IPS DF 4.7 (cell line): Measurements from ENCODE around the gene CDH3.
"Not testable (repeated sequence)": the region's sequence is repeated elsewhere in the genome, so short reads cannot be mapped to it uniquely, and the experiment has no call there.

ENCODE experiments used
- DNase-seq: peaks from one replicate; pipeline ENCODE4 v3.0.0-alpha.2; 2013; ENCODE audit warnings: low spot score; ENCODE audit errors: extremely low read depth

Gene CDH3

DNA sequence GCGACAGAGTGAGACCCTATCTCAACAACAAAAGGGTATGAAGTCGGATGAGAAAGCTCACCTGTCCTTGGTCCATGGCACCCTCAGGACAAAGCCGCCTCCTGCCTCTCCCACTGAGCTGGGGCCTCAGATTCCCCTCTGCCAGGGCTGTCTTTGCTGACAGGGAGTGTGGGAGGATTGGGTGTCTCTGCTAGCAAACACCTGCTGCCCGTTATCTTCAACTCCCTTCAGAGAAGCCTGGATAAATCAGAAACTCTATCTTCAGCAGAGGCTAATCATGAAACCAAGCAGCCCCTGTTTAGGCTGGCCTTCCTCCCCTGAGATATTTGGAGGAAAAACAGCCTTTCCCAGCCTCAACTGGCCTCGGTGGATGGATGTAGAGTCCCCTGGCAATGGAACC is 55.7 kb downstream of the CDH3 start:
- DNase-seq, result no peak

DNA sequence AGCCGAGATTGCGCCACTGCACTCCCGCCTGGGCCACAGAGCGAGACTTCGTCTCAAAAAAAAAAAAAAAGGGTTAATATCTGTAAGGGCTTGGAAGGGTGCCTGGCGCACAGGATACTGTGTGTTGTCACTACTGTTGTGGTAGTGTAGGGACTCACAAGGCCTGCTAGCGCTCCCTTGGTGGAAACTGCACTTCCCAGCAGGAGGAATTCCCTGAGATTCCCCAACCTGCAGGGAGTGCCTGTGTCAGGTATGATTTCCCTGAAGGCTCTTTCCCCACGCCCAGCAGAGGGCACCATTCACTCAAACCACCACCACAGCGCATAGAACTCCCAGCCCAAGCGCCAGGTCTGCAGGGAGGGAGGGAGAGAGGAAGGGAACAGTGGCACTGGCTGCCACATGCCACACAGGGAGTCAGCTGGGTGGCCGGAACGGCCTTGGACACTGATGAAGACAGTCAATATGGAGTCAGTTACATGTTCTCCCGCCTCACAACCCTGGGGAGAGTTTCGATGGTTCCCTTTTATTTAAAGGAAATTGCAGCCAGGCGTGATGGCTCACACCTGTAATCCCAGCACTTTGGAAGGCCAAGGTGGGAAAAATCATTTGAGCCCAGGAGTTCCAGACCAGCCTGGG is 59.2 kb downstream of the CDH3 start:
- DNase-seq, result peak; percentile 86

DNA sequence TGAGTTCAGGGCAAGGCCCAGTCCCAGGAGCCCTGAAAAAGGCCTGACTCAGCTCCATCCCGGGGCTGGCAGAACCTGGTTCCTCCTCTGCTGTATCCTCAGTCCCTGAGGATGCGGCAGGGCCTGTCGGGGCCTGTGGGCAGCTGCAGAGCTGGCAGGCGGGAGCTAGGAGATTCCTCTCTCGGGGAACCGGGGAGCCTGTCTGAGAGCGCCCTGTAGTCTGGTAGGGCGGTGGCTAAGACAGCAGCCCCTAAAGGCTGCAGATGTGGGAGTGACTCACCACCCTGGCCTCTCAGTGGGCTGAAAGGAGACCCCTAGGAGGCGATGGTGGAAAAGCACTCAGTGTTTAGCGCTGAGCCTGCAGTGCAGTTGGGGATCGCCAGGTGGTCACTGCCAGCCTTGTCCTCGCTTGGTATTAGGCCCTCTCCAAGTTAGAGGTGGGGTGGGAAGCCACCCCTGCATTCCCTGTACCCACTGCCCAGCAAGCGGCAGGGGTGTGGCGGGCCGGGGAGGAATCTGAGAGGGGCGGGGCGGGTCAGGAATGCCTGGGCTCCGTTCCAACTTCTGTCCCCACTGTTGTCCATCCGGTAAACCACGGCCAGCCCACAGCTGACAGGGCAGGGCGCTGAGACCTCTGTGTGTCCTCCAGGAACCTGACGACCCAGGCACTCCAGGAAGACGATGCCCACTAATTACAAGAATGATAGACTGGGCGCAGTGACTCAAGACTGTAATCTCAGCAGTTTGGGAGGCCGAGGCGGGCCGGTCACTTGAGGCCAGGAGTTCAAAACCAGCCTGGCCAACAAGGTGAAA is 62.4 kb downstream of the CDH3 start:
- DNase-seq, result peak; percentile 64

DNA sequence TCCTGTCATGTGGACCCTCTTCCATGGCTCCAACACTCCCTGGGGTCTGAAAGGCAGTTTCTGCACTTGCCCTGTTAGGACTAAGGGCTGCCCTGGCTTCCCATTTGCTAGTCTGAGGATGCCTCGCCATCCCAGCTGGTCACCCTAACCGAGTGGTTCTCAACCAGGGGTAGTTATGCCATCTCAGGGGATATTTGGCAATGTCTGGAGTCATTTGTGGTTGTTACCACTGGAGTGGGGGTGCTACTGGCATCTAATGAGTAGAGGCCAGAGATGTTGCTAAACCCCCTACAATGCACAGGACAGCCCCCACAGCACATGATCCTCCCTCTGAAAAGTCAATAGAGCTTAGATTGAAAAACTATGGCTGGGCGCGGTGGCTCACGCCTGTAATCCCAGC is 65.1 kb downstream of the CDH3 start:
- no peak for DNase-seq

DNA sequence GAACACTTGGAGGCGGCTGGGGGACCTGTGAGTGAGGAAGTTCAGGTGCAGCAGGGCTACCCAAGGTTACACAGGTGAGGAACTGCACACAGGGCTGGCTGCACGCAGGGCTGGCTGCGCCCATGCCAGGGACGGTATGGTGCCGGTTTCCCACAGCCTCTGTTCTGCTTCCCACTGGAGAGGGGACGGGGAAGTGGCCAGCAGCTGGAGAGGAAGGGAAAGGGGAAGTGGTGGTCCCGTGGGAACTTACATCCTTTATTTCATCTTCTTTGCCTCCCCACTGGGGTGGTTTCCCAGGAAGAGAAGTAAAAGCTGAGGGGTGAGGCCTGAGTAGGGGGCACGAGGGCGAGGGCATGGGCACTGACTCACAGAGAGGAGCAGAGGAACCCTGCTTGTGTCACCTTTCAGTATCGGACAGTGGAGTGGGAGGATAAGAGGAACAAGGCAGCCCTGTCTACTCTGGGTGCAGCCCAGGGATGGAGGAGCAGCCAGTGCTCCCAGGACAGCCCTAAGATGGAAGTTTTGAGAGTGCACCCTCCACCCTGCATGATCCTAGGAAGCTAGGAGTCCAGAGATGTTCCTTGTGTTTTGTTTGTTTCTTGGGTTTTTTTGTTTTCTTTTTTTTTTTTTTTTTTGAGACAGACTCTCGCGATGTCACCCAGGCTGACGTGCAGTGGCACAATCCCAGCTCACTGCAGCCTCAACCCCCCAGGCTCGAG is 66.5 kb downstream of the CDH3 start:
- no peak for DNase-seq

GRCh38 chr16:68713361-68713760 is 68.3 kb downstream of the CDH3 start:
- no peak for DNase-seq

DNA sequence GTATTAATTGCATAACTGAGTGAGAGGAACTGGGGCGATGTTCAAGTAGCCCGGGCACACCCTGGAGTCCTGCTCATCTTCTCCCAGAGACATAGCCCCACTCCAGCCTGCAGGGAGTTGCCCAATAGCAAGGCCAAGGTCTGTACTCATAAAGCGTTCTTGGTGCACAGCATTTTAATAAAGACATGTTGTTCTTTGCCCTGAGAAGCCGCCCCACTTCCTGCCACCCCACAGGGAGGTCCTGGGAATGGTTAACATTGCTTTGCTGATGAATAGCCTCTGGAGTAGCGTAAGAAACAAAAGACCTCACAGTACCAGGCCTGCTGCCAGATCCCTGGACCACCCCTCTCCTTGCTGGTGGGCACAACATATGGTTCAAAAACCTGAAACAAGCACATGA is 70.4 kb downstream of the CDH3 start:
- DNase-seq, result no peak

- not testable (repeated sequence) for DNase-seq
Measured at GRCh38 chr16:68716516-68716915, 71.4 kb downstream of the CDH3 start.

DNA sequence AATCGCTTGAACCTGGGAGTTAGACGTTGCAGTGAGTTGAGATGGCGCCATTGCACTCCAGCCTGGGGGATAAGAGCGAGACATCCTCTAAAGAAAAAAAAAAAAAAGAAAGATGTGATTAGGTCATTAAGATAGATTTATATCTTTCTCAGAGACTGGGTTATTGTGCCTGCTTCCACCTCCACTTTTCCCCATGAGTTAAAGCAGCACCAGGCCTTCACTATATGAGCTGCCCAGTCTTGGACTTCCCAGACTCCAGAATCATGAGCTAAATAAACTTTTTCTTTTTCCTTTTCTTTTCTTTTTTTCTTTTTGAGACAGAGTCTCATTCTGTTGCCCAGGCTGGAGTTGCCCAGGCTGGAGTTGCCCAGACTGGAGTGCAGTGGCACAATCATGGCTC is 72.6 kb downstream of the CDH3 start:
- DNase-seq, result no peak

DNA sequence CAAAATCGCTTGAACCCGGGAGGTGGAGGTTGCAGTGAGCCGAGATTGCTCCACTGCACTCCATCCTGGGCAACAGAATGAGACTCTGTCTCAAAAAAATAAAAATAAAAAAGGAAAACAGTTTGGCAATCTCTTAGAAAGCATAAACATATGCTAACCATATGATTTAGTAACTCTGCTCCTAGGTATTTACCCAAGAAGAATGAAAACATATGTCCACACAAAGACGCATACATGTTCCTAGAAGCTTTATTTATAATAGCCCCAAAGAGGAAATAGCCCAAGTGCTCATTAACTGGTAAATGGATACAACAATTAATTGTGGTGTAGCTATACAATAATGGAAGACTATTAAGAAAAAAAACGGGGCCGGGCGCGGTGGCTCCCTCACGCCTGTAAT is 73.5 kb downstream of the CDH3 start:
- DNase-seq, result no peak

GRCh38 chr16:68719993-68720489 is 74.9 kb downstream of the CDH3 start:
- no peak for DNase-seq

- DNase-seq, result no peak
Measured at GRCh38 chr16:68722119-68723024, 77.3 kb downstream of the CDH3 start.

DNA sequence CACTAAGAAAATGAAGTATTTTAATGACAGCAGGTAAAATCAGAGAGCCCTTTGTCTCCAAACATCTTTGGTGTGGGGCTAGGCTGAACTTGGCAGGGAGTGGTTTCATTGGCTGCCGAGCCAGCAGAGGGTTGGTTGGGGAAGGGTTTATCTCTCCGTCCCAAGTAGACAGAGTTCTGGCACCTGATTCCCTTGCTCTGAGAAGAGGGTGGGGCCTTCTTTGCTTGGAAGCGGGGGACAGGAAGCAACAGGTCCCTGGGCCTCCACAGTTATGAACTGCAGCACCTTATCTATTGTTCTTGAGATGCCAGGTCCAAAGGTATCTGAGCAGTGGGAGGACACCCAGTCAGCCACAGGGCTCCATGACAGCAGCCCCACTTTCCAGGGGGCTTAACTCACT is 79.7 kb downstream of the CDH3 start:
- DNase-seq, result no peak

- DNase-seq, result no peak
Measured at GRCh38 chr16:68728523-68728922, 83.4 kb downstream of the CDH3 start.

- no peak for DNase-seq
Measured at GRCh38 chr16:68731637-68732036, 86.5 kb downstream of the CDH3 start.

DNA sequence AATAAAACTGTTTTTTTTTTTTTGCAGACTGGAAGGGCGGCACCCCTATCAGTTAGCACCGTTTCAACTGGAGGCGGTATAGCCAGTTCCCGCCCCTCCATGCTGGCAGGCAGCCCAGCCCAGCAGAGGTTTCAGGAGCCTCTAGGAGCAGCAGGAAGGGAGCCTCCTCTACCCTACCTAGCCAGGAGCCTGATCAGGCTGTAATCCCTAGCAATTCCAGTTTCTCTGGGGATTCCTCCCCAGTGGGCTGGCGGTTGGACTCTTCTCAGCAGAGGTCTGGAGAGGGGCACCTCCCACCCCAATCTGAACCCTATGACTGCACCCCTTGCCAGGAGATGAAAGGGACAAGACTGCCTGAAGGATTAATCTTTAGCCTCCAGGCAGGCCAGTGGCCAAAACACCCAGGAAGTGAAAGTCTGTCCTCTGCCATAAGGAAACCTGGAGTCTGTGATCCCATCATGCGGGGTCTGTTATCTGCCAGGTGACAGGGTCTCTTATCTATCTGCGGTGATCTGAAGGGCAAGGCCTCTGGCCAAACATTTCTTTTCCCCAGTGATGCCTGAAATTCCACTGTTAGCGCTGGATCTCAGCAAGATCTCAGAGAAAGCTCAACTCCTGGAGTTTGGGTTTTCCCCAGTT is 87.1 kb downstream of the CDH3 start:
- no peak for DNase-seq

DNA sequence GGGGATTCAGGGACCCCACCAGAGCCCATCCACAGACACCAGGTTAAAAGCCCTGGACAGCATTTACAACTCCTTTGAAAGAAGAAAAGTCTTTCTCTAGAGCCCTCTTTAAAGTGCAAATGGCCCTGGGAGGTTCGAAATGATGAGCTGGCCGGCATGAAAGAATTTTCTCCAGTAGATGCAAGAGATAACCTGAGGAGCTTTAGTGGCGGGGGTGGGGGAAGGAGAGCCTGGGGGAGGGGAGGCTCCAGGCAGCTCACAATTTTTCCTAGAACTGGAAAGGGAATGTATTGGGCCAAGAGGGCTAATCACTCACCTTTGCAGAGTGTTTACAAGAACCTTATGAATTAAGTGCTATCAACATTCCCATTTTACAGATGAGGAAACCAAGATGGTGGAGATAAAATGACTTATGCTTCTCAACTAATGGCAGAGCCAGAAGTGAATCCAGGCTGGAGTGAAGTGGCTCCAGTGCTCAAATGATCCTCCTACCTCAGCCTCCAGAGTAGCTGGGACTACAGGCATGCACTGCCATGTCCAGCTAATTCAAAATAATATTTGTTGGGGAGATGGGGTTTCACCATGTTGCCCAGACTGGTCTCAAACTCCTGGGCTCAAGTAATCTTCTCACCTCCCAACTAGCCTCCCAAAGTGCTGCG is 87.8 kb downstream of the CDH3 start:
- no peak for DNase-seq

GRCh38 chr16:68733570-68733969 is 88.5 kb downstream of the CDH3 start:
- no peak for DNase-seq

DNA sequence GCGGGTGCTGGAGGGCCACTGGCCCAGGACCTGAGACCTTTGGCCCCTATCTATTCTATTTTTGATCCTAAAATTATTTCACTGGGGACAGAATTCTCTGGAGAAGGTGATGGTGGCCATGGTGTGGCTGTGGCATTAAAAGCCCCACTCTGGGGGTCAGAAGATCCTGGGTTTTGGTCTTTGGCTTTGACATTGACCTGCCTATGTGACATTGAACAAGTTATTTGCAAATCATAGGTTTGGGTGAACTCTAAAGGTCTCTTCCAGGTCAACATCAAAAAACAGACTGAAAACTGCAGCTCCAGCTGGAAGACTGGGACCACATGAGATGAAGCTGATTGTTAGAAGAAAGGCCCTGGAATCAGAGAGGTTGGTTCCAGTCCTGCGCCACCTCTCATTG is 89.7 kb downstream of the CDH3 start:
- DNase-seq, result no peak

DNA sequence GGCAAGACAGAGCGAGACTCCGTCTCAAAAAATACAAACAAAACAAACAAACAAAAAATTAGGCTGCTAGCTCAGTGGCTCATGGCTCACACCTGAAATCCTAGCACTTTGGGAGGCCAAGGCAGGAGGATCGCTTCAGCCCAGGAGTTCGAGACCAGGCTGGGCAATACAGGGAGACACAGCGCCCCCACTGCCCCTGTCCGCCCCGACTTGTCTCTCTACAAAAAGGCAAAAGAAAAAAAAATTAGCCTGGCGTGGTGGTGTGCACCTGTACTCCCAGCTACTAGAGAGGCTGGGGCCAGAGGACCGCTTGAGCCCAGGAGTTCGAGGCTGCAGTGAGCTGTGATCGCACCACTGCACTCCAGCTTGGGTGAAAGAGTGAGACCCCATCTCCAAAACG is 91.5 kb downstream of the CDH3 start:
- no peak for DNase-seq
